HAP-1 (cell line): ENCODE data around the gene PPP2R5A.
"Not testable (repeated sequence)": the region's sequence is repeated elsewhere in the genome, so short reads cannot be mapped to it uniquely, and the experiment has no call there.

Source experiments
- DNase-seq, 2 experiments: peaks; one replicate each; pipeline ENCODE4 v3.0.0-alpha.2; 2016 to 2020; ENCODE audit warnings: low spot score in 2 of 2
- H3K27me3 ChIP-seq: fragments of 250-450 bp; sonication (Bioruptor Pico); 2 replicates; pipeline ENCODE4 v1.5.1; 2020; ENCODE audit warnings: low read depth, mild to moderate bottlenecking, moderate library complexity
- H3K36me3 ChIP-seq: fragments of 250-450 bp; sonication (Bioruptor Pico); replicated peaks from 2 replicates; pipeline ENCODE4 v1.5.1; 2020; ENCODE audit warnings: mild to moderate bottlenecking
- H3K4me1 ChIP-seq: fragments of 250-450 bp; sonication (Bioruptor Pico); 2 replicates; pipeline ENCODE4 v1.5.1; 2020; ENCODE audit warnings: mild to moderate bottlenecking
- H3K4me3 ChIP-seq: fragments of 250-450 bp; sonication (Bioruptor Pico); 2 replicates; pipeline ENCODE4 v1.5.1; 2020; ENCODE audit warnings: mild to moderate bottlenecking, moderate library complexity
- H3K9me3 ChIP-seq: fragments of 250-450 bp; sonication (Bioruptor Pico); 2 replicates; pipeline ENCODE4 v1.5.1; 2020; ENCODE audit warnings: mild to moderate bottlenecking, moderate library complexity
- in situ Hi-C: fragments of 300-500 bp; cut with MboI; formaldehyde crosslinking; loops from 3 replicates; pipeline ENCODE4 v1.14.3; 2020; ENCODE audit warnings: low sequenced_read_pairs, inconsistent platforms, mixed read lengths

PPP2R5A gene

DNA sequence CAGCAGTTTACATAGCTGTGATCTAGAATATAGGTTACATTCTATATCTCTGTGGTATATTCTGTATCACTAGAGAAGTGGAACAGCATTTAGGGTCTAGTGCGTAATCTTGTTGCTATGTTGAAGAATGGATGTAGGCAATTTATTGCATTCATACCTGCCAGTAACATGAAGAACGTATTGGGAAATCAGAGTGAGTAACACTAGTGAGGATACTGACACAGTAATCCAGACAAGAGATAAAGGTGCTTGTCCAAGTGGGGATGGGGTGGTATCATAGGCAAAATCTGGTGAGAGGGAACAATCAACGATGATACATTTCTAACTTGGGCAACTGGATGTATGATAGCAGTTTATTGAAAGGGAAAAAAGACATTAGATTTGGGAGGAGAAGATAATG, 9.8 kb downstream of the PPP2R5A start:
- peaks cover 21% of the 10 kb centered on the region for H3K4me1 ChIP-seq
- no peaks in the 10 kb centered on the region for H3K36me3 ChIP-seq

GRCh38 chr1:212295579-212295978, 10.4 kb downstream of the PPP2R5A start:
- Histone ChIP-seq H3K36me3 (no peaks in the 10 kb centered on the region), H3K27me3 (no peaks in the 10 kb centered on the region), H3K9me3 (no peaks in the 10 kb centered on the region), H3K4me1 (peaks cover 16% of the 10 kb centered on the region), H3K4me3 (no peak overlapping the region)
- in situ Hi-C loops, result no loop called here
- no peak for DNase-seq

More for the DNA sequence above, 9.8 kb downstream of the PPP2R5A start:
- H3K27me3 ChIP-seq, result no peaks in the 10 kb centered on the region
- H3K9me3 ChIP-seq, result no peaks in the 10 kb centered on the region
- in situ Hi-C loops, result no loop called here
- DNase-seq, result no peak
- no peak overlapping the region for H3K4me3 ChIP-seq

GRCh38 chr1:212297338-212297737, 12.1 kb downstream of the PPP2R5A start:
- no peak overlapping the region for H3K4me3 ChIP-seq
- DNase-seq, result no peak
- H3K9me3 ChIP-seq, result no peaks in the 10 kb centered on the region
- peaks cover 13% of the 10 kb centered on the region for H3K4me1 ChIP-seq
- in situ Hi-C loops, result no loop called here
- no peaks in the 10 kb centered on the region for H3K27me3 ChIP-seq
- H3K36me3 ChIP-seq, result no peaks in the 10 kb centered on the region

GRCh38 chr1:212301580-212301979, 16.4 kb downstream of the PPP2R5A start:
- in situ Hi-C loops, result no loop called here
- H3K36me3 ChIP-seq, result no peaks in the 10 kb centered on the region
- H3K4me1 ChIP-seq, result no peaks in the 10 kb centered on the region
- no peak for DNase-seq
- H3K27me3 ChIP-seq, result no peaks in the 10 kb centered on the region
- H3K9me3 ChIP-seq, result no peaks in the 10 kb centered on the region
- H3K4me3 ChIP-seq, result no peak overlapping the region

DNA sequence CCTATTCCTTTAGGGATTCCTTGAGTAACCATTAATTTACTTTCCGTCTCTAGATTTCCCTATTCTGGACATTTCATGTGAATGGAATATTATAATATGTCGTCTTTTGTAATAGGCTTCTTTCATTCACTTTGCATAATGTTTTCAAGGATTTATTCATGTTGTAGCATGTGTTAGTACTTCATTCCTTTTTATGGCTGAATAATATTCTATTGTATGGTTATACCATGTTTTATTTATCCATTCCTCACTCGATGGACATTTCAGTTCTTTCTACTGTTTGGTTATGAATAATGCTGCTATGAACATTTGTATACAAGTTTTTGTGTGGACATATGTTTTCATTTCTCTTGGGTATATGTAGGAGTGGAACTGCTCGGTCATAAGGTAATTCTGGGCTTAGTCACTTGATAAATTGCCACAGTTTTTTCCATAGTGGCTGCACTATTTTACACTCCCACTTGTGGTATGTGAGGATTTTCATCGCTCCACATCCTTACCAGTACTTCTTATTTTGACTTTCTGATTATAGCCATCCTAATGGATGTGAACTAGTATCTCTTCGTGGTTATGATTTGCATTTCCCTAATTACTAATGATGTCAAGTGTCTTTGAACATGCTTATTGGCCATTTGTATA, 17.7 kb downstream of the PPP2R5A start:
- H3K4me1 ChIP-seq, result no peaks in the 10 kb centered on the region
- H3K36me3 ChIP-seq, result no peaks in the 10 kb centered on the region
- in situ Hi-C loops, result no loop called here
- no peak for DNase-seq
- no peaks in the 10 kb centered on the region for H3K27me3 ChIP-seq
- H3K4me3 ChIP-seq, result no peak overlapping the region
- no peaks in the 10 kb centered on the region for H3K9me3 ChIP-seq

DNA sequence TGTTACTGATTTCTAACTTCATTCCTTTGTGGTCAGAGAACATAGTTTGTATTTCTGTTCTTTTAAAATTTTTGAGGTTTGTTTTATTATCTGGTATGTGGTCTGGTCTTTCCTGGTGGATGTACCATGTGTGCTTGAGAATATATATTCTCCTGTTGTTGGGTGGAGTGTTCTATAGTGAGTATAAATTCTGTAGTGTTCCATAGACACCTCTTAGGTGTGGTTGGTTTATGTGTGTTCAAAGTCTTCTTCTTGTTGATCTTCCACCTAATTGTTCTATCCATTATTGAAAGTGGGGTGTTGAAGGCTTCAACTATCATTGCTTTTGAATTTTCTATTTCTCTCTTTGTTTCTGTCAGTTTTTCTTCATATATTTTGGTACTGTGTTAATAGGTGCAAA, 20.1 kb downstream of the PPP2R5A start:
- in situ Hi-C loops, result no loop called here
- H3K27me3 ChIP-seq, result no peaks in the 10 kb centered on the region
- H3K4me1 ChIP-seq, result no peaks in the 10 kb centered on the region
- H3K4me3 ChIP-seq, result no peak overlapping the region
- no peak for DNase-seq
- H3K9me3 ChIP-seq, result no peaks in the 10 kb centered on the region
- H3K36me3 ChIP-seq, result no peaks in the 10 kb centered on the region

DNA sequence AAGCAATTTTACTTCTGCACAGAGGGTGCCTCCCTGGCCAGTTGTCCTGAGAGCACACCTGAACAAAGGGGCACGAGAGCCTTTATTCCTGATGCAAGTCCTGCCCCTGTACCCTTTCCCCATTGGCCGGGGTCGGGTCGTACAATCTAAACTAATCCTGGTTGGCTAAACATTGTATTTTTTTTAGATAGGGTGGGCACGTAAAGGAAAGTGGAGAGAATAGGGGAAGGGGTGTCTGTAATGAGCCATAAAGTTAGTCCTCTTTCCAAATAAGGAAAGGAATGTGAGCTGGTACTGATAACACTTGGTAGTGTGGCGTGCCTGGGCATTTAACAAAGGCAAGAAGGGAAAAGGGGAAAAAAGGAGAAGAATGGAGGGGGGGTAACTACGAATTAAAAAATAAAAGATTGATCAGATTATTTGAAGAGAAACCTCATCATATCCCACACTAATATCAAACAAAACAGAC, 20.8 kb downstream of the PPP2R5A start:
- H3K4me3 ChIP-seq, H3K4me1 ChIP-seq, DNase-seq, H3K36me3 ChIP-seq, H3K9me3 ChIP-seq, in situ Hi-C loops, H3K27me3 ChIP-seq: not testable (repeated sequence)

GRCh38 chr1:212309967-212310366, 24.8 kb downstream of the PPP2R5A start:
- Histone ChIP-seq H3K4me3 (no peak overlapping the region), H3K9me3 (no peaks in the 10 kb centered on the region), H3K36me3 (no peaks in the 10 kb centered on the region), H3K27me3 (no peaks in the 10 kb centered on the region), H3K4me1 (no peaks in the 10 kb centered on the region)
- in situ Hi-C loops, result no loop called here
- DNase-seq, result no peak

- no peak for DNase-seq
- Histone ChIP-seq H3K27me3 (no peaks in the 10 kb centered on the region), H3K36me3 (no peaks in the 10 kb centered on the region), H3K4me3 (no peak overlapping the region), H3K4me1 (no peaks in the 10 kb centered on the region), H3K9me3 (no peaks in the 10 kb centered on the region)
- in situ Hi-C loops, result no loop called here
These were observed 25.2 kb downstream of the PPP2R5A start for GRCh38 chr1:212310383-212310782.

GRCh38 chr1:212311836-212312497, 26.8 kb downstream of the PPP2R5A start:
- no peak for DNase-seq
- H3K27me3 ChIP-seq, result no peaks in the 10 kb centered on the region
- H3K4me3 ChIP-seq, result no peak overlapping the region
- H3K9me3 ChIP-seq, result no peaks in the 10 kb centered on the region
- H3K4me1 ChIP-seq, result no peaks in the 10 kb centered on the region
- in situ Hi-C loops, result no loop called here
- H3K36me3 ChIP-seq, result no peaks in the 10 kb centered on the region

GRCh38 chr1:212313616-212314015, 28.4 kb downstream of the PPP2R5A start:
- no peaks in the 10 kb centered on the region for H3K4me1 ChIP-seq
- H3K4me3 ChIP-seq, result no peak overlapping the region
- no peaks in the 10 kb centered on the region for H3K36me3 ChIP-seq
- in situ Hi-C loops, result no loop called here
- no peak for DNase-seq
- no peaks in the 10 kb centered on the region for H3K27me3 ChIP-seq
- no peaks in the 10 kb centered on the region for H3K9me3 ChIP-seq

- in situ Hi-C loops, result no loop called here
- no peaks in the 10 kb centered on the region for H3K36me3 ChIP-seq
- H3K9me3 ChIP-seq, result no peaks in the 10 kb centered on the region
- no peaks in the 10 kb centered on the region for H3K4me1 ChIP-seq
- no peak overlapping the region for H3K4me3 ChIP-seq
- DNase-seq, result no peak
- no peaks in the 10 kb centered on the region for H3K27me3 ChIP-seq
These were observed 30.0 kb downstream of the PPP2R5A start for GRCh38 chr1:212315184-212315583.

DNA sequence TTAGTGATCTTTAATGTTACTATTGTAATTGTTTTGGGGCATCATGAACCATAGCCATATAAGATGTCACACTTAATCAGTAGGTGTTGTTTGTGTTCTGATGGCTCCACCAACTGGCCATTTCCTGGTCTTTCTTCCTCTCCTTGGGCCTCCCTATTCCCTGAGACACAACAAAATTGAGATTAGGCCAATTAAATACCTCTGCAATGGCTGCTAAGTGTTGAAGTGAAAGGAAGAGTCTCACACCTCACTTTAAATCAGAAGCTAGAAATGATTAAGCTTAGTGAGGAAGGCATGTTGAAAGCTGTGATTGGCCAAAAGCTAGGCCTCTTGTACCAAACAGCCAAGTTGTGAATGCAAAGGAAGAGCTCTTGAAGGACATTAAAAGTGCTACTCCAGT, 30.7 kb downstream of the PPP2R5A start:
- Histone ChIP-seq H3K4me1 (no peaks in the 10 kb centered on the region), H3K27me3 (no peaks in the 10 kb centered on the region), H3K4me3 (no peak overlapping the region), H3K36me3 (no peaks in the 10 kb centered on the region), H3K9me3 (no peaks in the 10 kb centered on the region)
- in situ Hi-C loops, result no loop called here
- DNase-seq, result peak in 1 of 2 experiments; percentile 18

GRCh38 chr1:212317916-212318315, 32.7 kb downstream of the PPP2R5A start:
- Histone ChIP-seq H3K9me3 (no peaks in the 10 kb centered on the region; the same call in 1 of the 2 replicates), H3K4me1 (no peaks in the 10 kb centered on the region), H3K27me3 (no peaks in the 10 kb centered on the region), H3K4me3 (no peak overlapping the region), H3K36me3 (no peaks in the 10 kb centered on the region)
- in situ Hi-C loops, result no loop called here
- DNase-seq, result no peak
